Uterus (tissue), 4 donors: ENCODE results near the gene GABRG3. TPM values are rescaled to one million over a fixed set of nuclear protein-coding genes. Genes with fewer than 3 reads are reported as not detected.

Source experiments
- DNase-seq, 2 donors: peaks; one replicate each; pipeline ENCODE4 v3.0.0-alpha.2; 2019 to 2020
- H3K27ac ChIP-seq, 2 donors: fragments of 200-600 bp; sonication (generic); 1 replicate in 1 of 2; 2 replicates in 1 of 2; pipeline ENCODE4 v1.5.1; 2016 to 2018
- H3K27me3 ChIP-seq, 2 donors: fragments of 200-600 bp; sonication (generic); one replicate each; pipeline ENCODE4 v1.5.1; 2018 to 2019; ENCODE audit warnings: control low read depth in 1 of 2
- H3K36me3 ChIP-seq, 2 donors: fragments of 200-600 bp; sonication (generic); one replicate each; pipeline ENCODE4 v1.5.1; 2019; ENCODE audit warnings: control low read depth in 1 of 2
- H3K4me1 ChIP-seq, 2 donors: fragments of 200-600 bp; sonication (generic); one replicate each; pipeline ENCODE4 v1.5.1; 2018 to 2019; ENCODE audit warnings: control low read depth in 1 of 2
- H3K4me3 ChIP-seq, 2 donors: fragments of 200-600 bp; sonication (generic); 1 replicate in 1 of 2; 2 replicates in 1 of 2; pipeline ENCODE4 v1.5.1; 2018 to 2019; ENCODE audit warnings: mild to moderate bottlenecking in 1 of 2
- H3K9me3 ChIP-seq, 2 donors: fragments of 200-600 bp; sonication (generic); one replicate each; pipeline ENCODE4 v1.5.1; 2019; ENCODE audit warnings: control low read depth in 1 of 2
- POLR2A ChIP-seq, 2 donors: fragments of 450-650 bp; IDR thresholded peaks; one replicate each; pipeline ENCODE4 v1.6.1; 2016; ENCODE audit warnings: antibody characterized with exemption in 2 of 2, mild to moderate bottlenecking in 1 of 2, moderate library complexity in 1 of 2
- intact Hi-C: fragments of 100-400 bp; cut with DNase I; formaldehyde crosslinking; loops from one replicate; pipeline ENCODE4 v1.15.1; 2023; ENCODE audit warnings: low total_unique reads
- total RNA-seq, 4 donors: library from RNA; depleted of rRNA in 3 of 4; stranded (reverse); fragments of >200 nt in 3 of 4; gene quantifications; one replicate each; pipeline versions ENCODE4 v1.1.0 to v1.2.4, GENCODE V29; 2014 to 2023
- TF ChIP-seq, protein P1 (sequence below), 4 experiments: fragments of 200-600 bp in 2 of 4; fragments of 450-650 bp in 2 of 4; sonication (generic) in 2 of 4; IDR thresholded peaks; one replicate each; pipeline ENCODE4 v1.5.1; 2016 to 2019; ENCODE audit warnings: antibody characterized with exemption in 4 of 4, mild to moderate bottlenecking in 2 of 4, moderate library complexity in 1 of 4
- donor health status: DM: yes; HTN: yes; CAD: no.

The GABRG3 gene
- total RNA-seq, 4 donors from 2014 or later, result 3.0 TPM; not detected in 3

DNA sequence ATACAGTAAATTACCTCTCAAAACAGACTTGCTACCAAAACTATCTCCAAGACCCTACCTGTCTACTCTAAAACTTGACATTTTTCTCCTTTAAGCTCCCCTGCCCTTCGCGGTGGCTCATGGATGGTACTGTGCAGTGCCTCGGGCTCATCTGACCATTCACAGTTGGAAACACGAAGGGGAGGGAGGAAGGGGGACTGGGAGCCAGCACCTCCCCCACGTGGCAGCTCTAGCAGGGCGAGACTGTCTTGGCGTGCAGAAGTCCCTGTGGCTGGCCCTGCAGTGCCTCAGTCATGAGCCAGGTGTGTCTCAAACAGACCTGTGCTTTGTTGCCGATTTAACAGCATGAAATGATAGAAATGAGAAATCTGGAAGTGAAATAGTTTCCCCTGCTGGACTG, 372.0 kb downstream of the GABRG3 start:
- TF ChIP-seq, protein P1, sequence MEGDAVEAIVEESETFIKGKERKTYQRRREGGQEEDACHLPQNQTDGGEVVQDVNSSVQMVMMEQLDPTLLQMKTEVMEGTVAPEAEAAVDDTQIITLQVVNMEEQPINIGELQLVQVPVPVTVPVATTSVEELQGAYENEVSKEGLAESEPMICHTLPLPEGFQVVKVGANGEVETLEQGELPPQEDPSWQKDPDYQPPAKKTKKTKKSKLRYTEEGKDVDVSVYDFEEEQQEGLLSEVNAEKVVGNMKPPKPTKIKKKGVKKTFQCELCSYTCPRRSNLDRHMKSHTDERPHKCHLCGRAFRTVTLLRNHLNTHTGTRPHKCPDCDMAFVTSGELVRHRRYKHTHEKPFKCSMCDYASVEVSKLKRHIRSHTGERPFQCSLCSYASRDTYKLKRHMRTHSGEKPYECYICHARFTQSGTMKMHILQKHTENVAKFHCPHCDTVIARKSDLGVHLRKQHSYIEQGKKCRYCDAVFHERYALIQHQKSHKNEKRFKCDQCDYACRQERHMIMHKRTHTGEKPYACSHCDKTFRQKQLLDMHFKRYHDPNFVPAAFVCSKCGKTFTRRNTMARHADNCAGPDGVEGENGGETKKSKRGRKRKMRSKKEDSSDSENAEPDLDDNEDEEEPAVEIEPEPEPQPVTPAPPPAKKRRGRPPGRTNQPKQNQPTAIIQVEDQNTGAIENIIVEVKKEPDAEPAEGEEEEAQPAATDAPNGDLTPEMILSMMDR (IDR thresholded peaks at IDR 0.05), result no peak
- TF ChIP-seq POLR2A (IDR thresholded peaks at IDR 0.05), result no peak
- H3K4me3 ChIP-seq, result no peak overlapping the region
- H3K27me3 ChIP-seq, result no peaks in the 10 kb centered on the region
- H3K9me3 ChIP-seq, result no peaks in the 10 kb centered on the region
- DNase-seq, result no peak
- H3K27ac ChIP-seq, result no peak overlapping the region
- no peaks in the 10 kb centered on the region for H3K36me3 ChIP-seq
- H3K4me1 ChIP-seq, result no peaks in the 10 kb centered on the region
- intact Hi-C loops, result no loop called here

DNA sequence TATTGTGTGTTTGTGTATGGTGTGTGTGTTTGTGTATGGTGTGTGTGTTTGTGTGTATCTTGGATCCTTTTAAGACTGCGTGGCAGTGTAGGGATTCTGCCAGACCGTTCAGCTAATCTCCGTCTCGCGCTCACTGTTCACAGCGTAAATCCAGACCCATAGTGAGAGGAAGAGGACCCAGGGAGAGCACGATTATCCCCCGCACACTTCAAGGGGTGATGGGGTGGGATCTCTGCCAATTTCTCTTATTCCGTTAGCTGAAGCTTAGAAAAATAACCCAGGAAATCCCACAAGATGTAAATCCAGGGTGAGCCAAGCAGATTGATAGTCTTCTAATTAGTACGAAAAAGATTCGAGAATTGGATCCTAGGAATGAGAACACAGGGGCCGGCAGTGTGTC, 381.2 kb downstream of the GABRG3 start:
- Histone ChIP-seq H3K27ac (no peak overlapping the region), H3K27me3 (no peaks in the 10 kb centered on the region), H3K9me3 (no peaks in the 10 kb centered on the region), H3K4me3 (no peak overlapping the region), H3K4me1 (no peaks in the 10 kb centered on the region), H3K36me3 (no peaks in the 10 kb centered on the region)
- no peak for DNase-seq
- intact Hi-C loops, result no loop called here
- TF ChIP-seq, protein P1 (IDR thresholded peaks at IDR 0.05), result no peak
- TF ChIP-seq POLR2A (IDR thresholded peaks at IDR 0.05), result no peak

DNA sequence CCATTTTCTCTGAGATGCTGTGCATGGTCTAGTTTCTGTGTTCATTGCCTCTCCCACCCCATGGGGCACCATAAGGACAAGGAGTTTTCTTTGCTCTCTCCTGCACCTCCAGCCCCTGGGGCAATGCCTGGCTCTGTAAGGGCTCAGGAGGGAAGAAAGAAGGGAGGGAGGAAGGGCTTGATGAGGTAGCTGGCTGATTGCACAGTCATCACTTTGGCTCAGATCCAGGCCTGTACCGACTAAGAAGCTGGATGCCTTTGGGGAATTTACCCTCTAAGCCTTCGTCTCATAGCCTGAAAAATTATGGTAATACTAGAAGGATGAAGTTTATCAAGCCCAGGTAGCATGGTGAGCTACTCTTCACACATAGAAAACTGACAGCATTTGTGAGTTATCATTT, 382.9 kb downstream of the GABRG3 start:
- H3K27me3 ChIP-seq, result no peaks in the 10 kb centered on the region
- no peak for DNase-seq
- no peaks in the 10 kb centered on the region for H3K36me3 ChIP-seq
- no peaks in the 10 kb centered on the region for H3K4me1 ChIP-seq
- H3K27ac ChIP-seq, result no peak overlapping the region
- TF ChIP-seq POLR2A (IDR thresholded peaks at IDR 0.05), result no peak
- TF ChIP-seq, protein P1 (IDR thresholded peaks at IDR 0.05), result no peak
- intact Hi-C loops, result no loop called here
- H3K4me3 ChIP-seq, result no peak overlapping the region
- no peaks in the 10 kb centered on the region for H3K9me3 ChIP-seq

DNA sequence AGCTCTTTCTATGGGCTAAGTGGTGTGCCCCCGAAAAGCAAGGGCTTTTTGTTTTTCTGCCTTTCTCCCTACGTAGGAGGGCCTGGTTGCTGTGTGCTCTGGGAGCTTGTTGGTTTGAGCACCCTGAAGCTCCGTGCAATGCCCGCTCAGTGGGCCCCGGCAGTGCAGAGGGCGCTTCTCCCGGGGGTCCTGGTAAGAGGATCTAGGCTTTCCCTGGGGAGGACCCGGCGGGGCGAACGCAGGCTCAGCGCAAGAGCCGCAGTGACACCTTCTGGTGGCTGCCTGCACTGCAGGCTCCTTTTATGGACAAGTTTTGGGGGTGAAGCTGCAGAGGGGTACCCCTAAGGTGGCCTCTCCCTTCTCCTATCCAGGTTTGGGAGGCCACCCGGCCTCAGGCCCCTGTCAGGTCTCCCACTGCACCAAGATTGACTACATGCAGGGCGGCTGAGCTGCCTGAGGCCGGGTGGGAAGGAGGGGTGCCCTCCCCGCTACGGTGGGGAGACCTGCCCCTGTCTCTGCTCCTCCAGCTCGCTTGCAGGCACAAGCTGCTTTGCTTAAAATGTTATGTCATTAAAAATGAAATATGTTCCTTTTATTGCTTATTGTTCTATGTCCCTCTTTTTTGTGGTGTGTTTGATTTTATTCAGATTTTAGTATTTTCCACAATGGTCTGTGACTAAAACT, 387.9 kb downstream of the GABRG3 start:
- no peaks in the 10 kb centered on the region for H3K9me3 ChIP-seq
- no peaks in the 10 kb centered on the region for H3K36me3 ChIP-seq
- no peak for DNase-seq
- H3K4me3 ChIP-seq, result no peak overlapping the region
- H3K27ac ChIP-seq, result no peak overlapping the region
- no peaks in the 10 kb centered on the region for H3K4me1 ChIP-seq
- H3K27me3 ChIP-seq, result no peaks in the 10 kb centered on the region
- TF ChIP-seq, protein P1 (IDR thresholded peaks at IDR 0.05), result peak in 3 of 4 experiments; percentile 27 to 44 (median 42)
- TF ChIP-seq POLR2A (IDR thresholded peaks at IDR 0.05), result no peak
- intact Hi-C loops, result no loop called here

DNA sequence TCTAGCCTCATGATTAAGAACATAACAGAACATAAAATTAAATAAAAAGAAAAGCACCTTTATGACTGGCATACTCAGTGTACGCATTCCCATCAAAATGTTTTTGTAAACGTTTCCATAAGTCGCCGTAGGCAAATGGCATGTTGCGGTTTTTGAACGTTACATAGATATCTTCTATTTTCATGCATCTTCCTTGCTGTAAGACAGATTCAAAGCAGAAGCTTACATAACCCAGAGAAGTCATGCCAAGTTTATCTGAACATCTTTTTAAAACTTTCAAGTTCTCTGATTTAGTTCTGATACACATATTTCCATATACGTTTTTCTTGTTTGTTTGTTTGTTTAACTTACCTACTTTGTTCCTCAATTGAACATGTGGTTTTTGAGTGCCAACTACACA, 388.6 kb downstream of the GABRG3 start:
- TF ChIP-seq, protein P1 (IDR thresholded peaks at IDR 0.05), result no peak
- no peak for TF ChIP-seq POLR2A (IDR thresholded peaks at IDR 0.05)
- no peaks in the 10 kb centered on the region for H3K27me3 ChIP-seq
- no peak for DNase-seq
- no peaks in the 10 kb centered on the region for H3K4me1 ChIP-seq
- no peak overlapping the region for H3K27ac ChIP-seq
- H3K9me3 ChIP-seq, result no peaks in the 10 kb centered on the region
- intact Hi-C loops, result no loop called here
- H3K36me3 ChIP-seq, result no peaks in the 10 kb centered on the region
- no peak overlapping the region for H3K4me3 ChIP-seq
